GM12878 (cell line): ENCODE data around the gene INO80E. TPM values are rescaled to one million over a fixed set of nuclear protein-coding genes. Genes with fewer than 3 reads are reported as not detected.

ENCODE experiments used
- ATAC-seq: fragments of 200-7000 bp; cut with Tn5 transposase; 3 replicates; pipeline ENCODE4 v1.9.1; 2020; ENCODE audit warnings: mild to moderate bottlenecking, moderate library complexity
- BruUV-seq: library from RNA; stranded (reverse); fragments of 400-500 nt; replicated peaks from 2 replicates; lab custom pipeline; 2021; lab: Mats Ljungman, UMichigan
- CTCF ChIA-PET: fragments of 300-600 bp; sonication (Branson Sonifier 250); formaldehyde crosslinking; extraction: SDS; loops from one replicate; lab custom pipeline; 2021; ENCODE audit warnings: inconsistent platforms; lab: Yijun Ruan, JAX
- POLR2A ChIA-PET: fragments of 350-600 bp; formaldehyde crosslinking; extraction: SDS; loops from one replicate; lab custom pipeline; 2021; ENCODE audit warnings: inconsistent platforms; lab: Charles Lee
- RAD21 ChIA-PET: fragments of 300-600 bp; sonication (Branson Sonifier 250); formaldehyde crosslinking; loops from one replicate; lab custom pipeline; 2023; ENCODE audit warnings: antibody characterized with exemption; ENCODE audit not compliant: unreplicated experiment; lab: Charles Lee
- SMC1A ChIA-PET: fragments of 300-600 bp; sonication (Branson Sonifier 250); formaldehyde crosslinking; loops from one replicate; lab custom pipeline; 2023; ENCODE audit not compliant: unreplicated experiment, uncharacterized antibody; lab: Charles Lee
- DNase-seq: peaks from one replicate; pipeline ENCODE4 v3.0.0-alpha.2; 2011; ENCODE audit warnings: low read depth, low spot score
- FAIRE-seq: peaks from 3 replicates; lab custom pipeline; 2011; peaks lifted over from hg19 to GRCh38; lab: Jason Lieb, UNC
- H2AFZ ChIP-seq: 2 replicates; pipeline ENCODE4 v1.6.0; 2011; ENCODE audit warnings: low read depth, low read length, control low read depth; ENCODE audit not compliant: control insufficient read depth
- H3K27ac ChIP-seq: 2 replicates; pipeline ENCODE4 v1.5.1; 2011; ENCODE audit warnings: control low read depth; ENCODE audit not compliant: control insufficient read depth, insufficient read depth
- H3K27me3 ChIP-seq, 2 experiments: replicated peaks in 1 of 2; 2 replicates each; pipeline versions ENCODE4 v1.6.0 to v1.6.1; 2011; ENCODE audit warnings: low read length in 1 of 2; ENCODE audit not compliant: control insufficient read depth in 2 of 2, insufficient read depth in 2 of 2
- H3K36me3 ChIP-seq, 2 experiments: 2 replicates each; pipeline ENCODE4 v1.5.1; 2011; ENCODE audit warnings: low read length in 1 of 2; ENCODE audit not compliant: control insufficient read depth in 2 of 2, insufficient read depth in 2 of 2
- H3K4me1 ChIP-seq: 2 replicates; pipeline ENCODE4 v1.6.1; 2011; ENCODE audit warnings: mild to moderate bottlenecking, low read length, moderate library complexity, mixed read lengths; ENCODE audit not compliant: control insufficient read depth, insufficient read depth
- H3K4me2 ChIP-seq: 2 replicates; pipeline ENCODE4 v1.6.0; 2011; ENCODE audit warnings: control low read depth; ENCODE audit not compliant: control insufficient read depth, insufficient read depth
- H3K4me3 ChIP-seq: fragments of 200-600 bp; sonication (generic); 2 replicates; pipeline ENCODE4 v1.5.1; 2016
- H3K79me2 ChIP-seq: 2 replicates; pipeline ENCODE4 v1.6.0; 2011; ENCODE audit warnings: low read length; ENCODE audit not compliant: control insufficient read depth, insufficient read depth
- H3K9ac ChIP-seq: 2 replicates; pipeline ENCODE4 v1.8.0; 2011; ENCODE audit warnings: low read length, control low read depth, mixed read lengths; ENCODE audit not compliant: control insufficient read depth, insufficient read depth
- H3K9me3 ChIP-seq: replicated peaks from 3 replicates; pipeline ENCODE4 v1.5.1; 2011; ENCODE audit warnings: mild to moderate bottlenecking, low read length; ENCODE audit not compliant: control insufficient read depth, insufficient read depth
- H4K20me1 ChIP-seq: 2 replicates; pipeline ENCODE4 v1.6.0; 2011; ENCODE audit not compliant: control insufficient read depth, insufficient read depth
- ASH2L ChIP-seq: fragments of 300-600, 200-600 bp; sonication (generic); IDR thresholded peaks from 2 replicates; pipeline ENCODE4 v1.6.1; 2017; ENCODE audit warnings: low read depth, mild to moderate bottlenecking, borderline replicate concordance
- ESRRA ChIP-seq: IDR thresholded peaks from 2 replicates; pipeline ENCODE4 v1.6.1; 2012; ENCODE audit warnings: mild to moderate bottlenecking, low read length, improper control_type of control experiment
- FOXK2 ChIP-seq: fragments of 450-650 bp; IDR thresholded peaks from 2 replicates; pipeline ENCODE4 v1.6.1; 2017; ENCODE audit warnings: mild to moderate bottlenecking, moderate library complexity
- GABPA ChIP-seq: IDR thresholded peaks from 2 replicates; pipeline ENCODE4 v1.6.1; 2014; ENCODE audit warnings: antibody characterized with exemption, low read depth, mild to moderate bottlenecking, inconsistent platforms
- KLF5 ChIP-seq: fragments of 450-650 bp; IDR thresholded peaks from 2 replicates; pipeline ENCODE4 v1.6.1; 2014; ENCODE audit warnings: mild to moderate bottlenecking; ENCODE audit not compliant: partially characterized antibody
- MYC ChIP-seq: IDR thresholded peaks from 2 replicates; pipeline ENCODE4 v1.6.1; 2011; ENCODE audit warnings: mild to moderate bottlenecking, low read length, moderate library complexity, inconsistent platforms; ENCODE audit not compliant: insufficient read depth, insufficient replicate concordance, insufficient read length, severe bottlenecking
- SREBF1 ChIP-seq: IDR thresholded peaks from 2 replicates; pipeline ENCODE4 v1.6.1; 2012; ENCODE audit warnings: mild to moderate bottlenecking, low read length
- SUZ12 ChIP-seq: fragments of 200-600 bp; sonication (generic); IDR thresholded peaks from one replicate; pipeline ENCODE4 v1.6.1; 2018; ENCODE audit warnings: antibody characterized with exemption, mild to moderate bottlenecking; ENCODE audit not compliant: unreplicated experiment
- TBL1XR1 ChIP-seq: IDR thresholded peaks from 2 replicates; pipeline ENCODE4 v1.6.1; 2012; ENCODE audit warnings: low read depth, low read length, improper control_type of control experiment
- YY1 ChIP-seq: IDR thresholded peaks from 2 replicates; pipeline ENCODE4 v1.6.1; 2011; ENCODE audit warnings: low read depth, mild to moderate bottlenecking, low read length
- WGBS: methylation state at CpG from one replicate; pipeline ENCODE4 v1.1.6; 2016; ENCODE audit warnings: low lambda C conversion rate; ENCODE audit not compliant: insufficient replicate concordance, insufficient coverage; ENCODE audit errors: missing lambda C conversion rate; 5-methylcytosine and 5-hydroxymethylcytosine counted together
- in situ Hi-C: fragments of 300-500 bp; cut with MboI; formaldehyde crosslinking; loops from 9 replicates; pipeline ENCODE4 v1.14.3; 2018; ENCODE audit warnings: mixed read lengths
- intact Hi-C: fragments of 100-400 bp; cut with micrococcal nuclease; formaldehyde crosslinking; loops from one replicate; pipeline ENCODE4 v1.14.2; 2022; ENCODE audit not compliant: unreplicated experiment
- polyA plus RNA-seq, 11 experiments: library from polyadenylated mRNA; depleted of rRNA in 4 of 11; unstranded in 6 of 11; stranded (reverse) in 5 of 11; fragments of >200 nt; fragmentation: Nextera tagmentation in 4 of 11; fragmentation: Illumina TruSeq in 1 of 11; extraction: Ambion mirVana in 4 of 11; extraction: Trizol in 1 of 11; gene quantifications; 1 replicate in 1 of 11; 2 replicates in 10 of 11; pipeline versions ENCODE4 v1.2.1 to v1.2.3, GENCODE V29; 2011 to 2016; ENCODE audit warnings: inconsistent platforms in 2 of 11, missing spikeins in 2 of 11, low read depth in 1 of 11
- total RNA-seq, 4 experiments: library from RNA; depleted of rRNA in 3 of 4; stranded (reverse); fragments of >200 nt in 3 of 4; fragmentation: Illumina TruSeq in 1 of 4; extraction: Trizol in 1 of 4; gene quantifications; 2 replicates each; pipeline versions ENCODE4 v1.2.1 to v1.2.3, GENCODE V29; 2013 to 2021
- TF ChIP-seq, protein P1 (sequence below): fragments of 450-650 bp; IDR thresholded peaks from 2 replicates; pipeline ENCODE4 v1.6.1; 2016; ENCODE audit warnings: mild to moderate bottlenecking
- TF ChIP-seq, protein P2 (sequence below): fragments of 450-650 bp; IDR thresholded peaks from 2 replicates; pipeline ENCODE4 v1.6.1; 2017; ENCODE audit warnings: antibody characterized with exemption, mild to moderate bottlenecking, moderate library complexity
- TF ChIP-seq, protein P3 (sequence below): IDR thresholded peaks from 2 replicates; pipeline ENCODE4 v1.6.1; 2012; ENCODE audit warnings: low read depth, low read length, improper control_type of control experiment

The INO80E gene
- total and polyA plus RNA-seq, 10 of the 15 experiments (the other 5 are each of a cell fraction or from before 2014, with no cell fraction given), result 0.39 to 74.0 (median 33.0) TPM

DNA sequence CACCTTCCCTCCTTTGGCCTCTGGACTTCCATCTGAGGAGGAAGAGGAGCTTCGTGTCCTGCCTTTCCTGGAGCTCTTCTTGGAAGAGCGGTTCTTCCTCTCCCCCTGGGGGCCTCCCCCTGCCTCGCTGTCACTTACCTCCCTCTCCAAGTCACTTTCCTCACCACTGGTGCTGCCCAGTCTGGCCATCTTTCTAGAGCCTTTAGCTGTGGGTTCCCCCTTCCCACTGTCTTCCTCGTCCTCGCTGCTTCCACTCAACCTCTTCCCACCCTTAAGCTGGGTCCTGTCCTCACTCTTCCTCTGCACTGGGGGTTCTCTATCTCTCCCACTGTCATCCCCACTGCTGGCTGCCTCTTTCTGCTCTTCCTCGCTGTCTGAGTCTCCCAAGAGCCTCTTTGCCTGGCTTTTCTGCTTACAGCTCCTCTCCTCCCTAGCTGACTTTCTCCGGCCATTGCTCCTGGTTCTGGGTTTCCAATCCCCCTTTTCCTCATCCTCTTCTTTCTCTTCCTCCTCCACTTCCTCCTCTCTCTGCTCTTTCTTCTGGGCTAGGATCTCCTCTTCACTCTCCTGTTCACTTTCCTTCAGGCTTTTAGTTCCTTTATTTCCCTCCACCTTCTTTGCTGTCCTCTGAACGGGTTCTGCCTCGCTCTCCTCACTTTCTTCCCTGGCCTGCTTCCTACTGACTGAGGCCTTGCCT is 2.0 kb upstream of the INO80E start:
- FAIRE-seq, result no peak
- WGBS, result 94% methylated on average over 9 of the region's 9 CpGs
- no peaks in the 10 kb centered on the region for H3K9me3 ChIP-seq
- H4K20me1 ChIP-seq, result no peaks in the 10 kb centered on the region
- H3K27me3 ChIP-seq, result no peaks in the 10 kb centered on the region
- intact Hi-C loops (no loop called here), in situ Hi-C loops (no loop called here)
- no peak overlapping the region; the same call in 1 of the 2 replicates for H3K27ac ChIP-seq
- H2AFZ ChIP-seq, result no peak overlapping the region
- H3K9ac ChIP-seq, result peak overlapping the region; percentile 88
- peak overlapping the region; percentile 81; the same call in 1 of the 2 replicates for H3K4me3 ChIP-seq
- RAD21 ChIA-PET, result interaction anchor here (0.7 to 0.8 kb wide), 2 partner anchors 8 to 22 kb away, joined by 3 read pairs; no protein-coding TSS in a partner anchor
- DNase-seq, result no peak
- CTCF ChIA-PET, result interaction anchor here (0.9 to 1.9 kb wide), 2 partner anchors 21 to 77 kb away, joined by 3 to 6 read pairs; partner anchors contain the start of gene TAOK2
- BruUV-seq, result TSS peak; percentile 89
- ATAC-seq, result no peak
- POLR2A ChIA-PET, result interaction anchor here (1.0 to 2.8 kb wide), 5 partner anchors 18 to 69 kb away, joined by 3 to 10 read pairs (median 8); partner anchors contain the start of genes KCTD13 and TAOK2
- peaks cover 6 to 18% of the 10 kb centered on the region in 2 experiments for H3K36me3 ChIP-seq
- peaks cover 19% of the 10 kb centered on the region for H3K79me2 ChIP-seq
- peak overlapping the region; percentile 82 for H3K4me2 ChIP-seq
- SMC1A ChIA-PET, result interaction anchor here (0.7 to 1.9 kb wide), 3 partner anchors 19 to 61 kb away, joined by 3 to 9 read pairs (median 4); partner anchors contain the start of gene TAOK2
- H3K4me1 ChIP-seq, result peaks cover 9% of the 10 kb centered on the region
- TF ChIP-seq SREBF1 (no peak), ASH2L (no peak), KLF5 (no peak), FOXK2 (no peak), MYC (no peak), GABPA (no peak), SUZ12 (no peak), ESRRA (no peak), YY1 (no peak), TBL1XR1 (no peak)
- TF ChIP-seq, protein P1, sequence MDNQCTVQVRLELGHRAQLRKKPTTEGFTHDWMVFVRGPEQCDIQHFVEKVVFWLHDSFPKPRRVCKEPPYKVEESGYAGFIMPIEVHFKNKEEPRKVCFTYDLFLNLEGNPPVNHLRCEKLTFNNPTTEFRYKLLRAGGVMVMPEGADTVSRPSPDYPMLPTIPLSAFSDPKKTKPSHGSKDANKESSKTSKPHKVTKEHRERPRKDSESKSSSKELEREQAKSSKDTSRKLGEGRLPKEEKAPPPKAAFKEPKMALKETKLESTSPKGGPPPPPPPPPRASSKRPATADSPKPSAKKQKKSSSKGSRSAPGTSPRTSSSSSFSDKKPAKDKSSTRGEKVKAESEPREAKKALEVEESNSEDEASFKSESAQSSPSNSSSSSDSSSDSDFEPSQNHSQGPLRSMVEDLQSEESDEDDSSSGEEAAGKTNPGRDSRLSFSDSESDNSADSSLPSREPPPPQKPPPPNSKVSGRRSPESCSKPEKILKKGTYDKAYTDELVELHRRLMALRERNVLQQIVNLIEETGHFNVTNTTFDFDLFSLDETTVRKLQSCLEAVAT, result no peak
- TF ChIP-seq, protein P2, sequence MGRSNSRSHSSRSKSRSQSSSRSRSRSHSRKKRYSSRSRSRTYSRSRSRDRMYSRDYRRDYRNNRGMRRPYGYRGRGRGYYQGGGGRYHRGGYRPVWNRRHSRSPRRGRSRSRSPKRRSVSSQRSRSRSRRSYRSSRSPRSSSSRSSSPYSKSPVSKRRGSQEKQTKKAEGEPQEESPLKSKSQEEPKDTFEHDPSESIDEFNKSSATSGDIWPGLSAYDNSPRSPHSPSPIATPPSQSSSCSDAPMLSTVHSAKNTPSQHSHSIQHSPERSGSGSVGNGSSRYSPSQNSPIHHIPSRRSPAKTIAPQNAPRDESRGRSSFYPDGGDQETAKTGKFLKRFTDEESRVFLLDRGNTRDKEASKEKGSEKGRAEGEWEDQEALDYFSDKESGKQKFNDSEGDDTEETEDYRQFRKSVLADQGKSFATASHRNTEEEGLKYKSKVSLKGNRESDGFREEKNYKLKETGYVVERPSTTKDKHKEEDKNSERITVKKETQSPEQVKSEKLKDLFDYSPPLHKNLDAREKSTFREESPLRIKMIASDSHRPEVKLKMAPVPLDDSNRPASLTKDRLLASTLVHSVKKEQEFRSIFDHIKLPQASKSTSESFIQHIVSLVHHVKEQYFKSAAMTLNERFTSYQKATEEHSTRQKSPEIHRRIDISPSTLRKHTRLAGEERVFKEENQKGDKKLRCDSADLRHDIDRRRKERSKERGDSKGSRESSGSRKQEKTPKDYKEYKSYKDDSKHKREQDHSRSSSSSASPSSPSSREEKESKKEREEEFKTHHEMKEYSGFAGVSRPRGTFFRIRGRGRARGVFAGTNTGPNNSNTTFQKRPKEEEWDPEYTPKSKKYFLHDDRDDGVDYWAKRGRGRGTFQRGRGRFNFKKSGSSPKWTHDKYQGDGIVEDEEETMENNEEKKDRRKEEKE, result no peak
- TF ChIP-seq, protein P3, sequence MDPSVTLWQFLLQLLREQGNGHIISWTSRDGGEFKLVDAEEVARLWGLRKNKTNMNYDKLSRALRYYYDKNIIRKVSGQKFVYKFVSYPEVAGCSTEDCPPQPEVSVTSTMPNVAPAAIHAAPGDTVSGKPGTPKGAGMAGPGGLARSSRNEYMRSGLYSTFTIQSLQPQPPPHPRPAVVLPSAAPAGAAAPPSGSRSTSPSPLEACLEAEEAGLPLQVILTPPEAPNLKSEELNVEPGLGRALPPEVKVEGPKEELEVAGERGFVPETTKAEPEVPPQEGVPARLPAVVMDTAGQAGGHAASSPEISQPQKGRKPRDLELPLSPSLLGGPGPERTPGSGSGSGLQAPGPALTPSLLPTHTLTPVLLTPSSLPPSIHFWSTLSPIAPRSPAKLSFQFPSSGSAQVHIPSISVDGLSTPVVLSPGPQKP, result no peak
